Femur (tissue), 1 donor: ENCODE measurements around the gene DND1.
"Not testable (repeated sequence)": the region's sequence is repeated elsewhere in the genome, so short reads cannot be mapped to it uniquely, and the experiment has no call there.

ENCODE experiments used
- DNase-seq: peaks from one replicate; pipeline ENCODE4 v3.0.0-alpha.2; 2017

Gene DND1

DNA sequence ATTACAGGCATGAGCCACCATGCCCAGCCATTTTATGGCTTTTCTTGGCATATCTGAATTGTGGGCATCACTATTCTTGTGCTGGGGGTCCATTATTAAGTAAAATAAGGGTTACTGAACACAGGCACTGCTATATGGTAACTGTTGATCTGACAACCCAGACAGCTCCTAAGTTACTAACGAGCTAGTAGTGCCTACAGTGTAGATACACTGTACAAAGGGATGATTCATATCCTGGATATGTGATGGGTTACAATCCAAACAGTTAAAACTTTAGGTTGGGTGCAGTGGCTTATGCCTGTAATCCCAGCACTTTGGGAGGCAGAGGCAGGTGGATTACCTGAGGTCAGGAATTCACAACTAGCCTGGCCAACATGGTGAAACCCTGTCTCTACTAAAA, 44.7 kb downstream of the DND1 start:
- no peak for DNase-seq

DNA sequence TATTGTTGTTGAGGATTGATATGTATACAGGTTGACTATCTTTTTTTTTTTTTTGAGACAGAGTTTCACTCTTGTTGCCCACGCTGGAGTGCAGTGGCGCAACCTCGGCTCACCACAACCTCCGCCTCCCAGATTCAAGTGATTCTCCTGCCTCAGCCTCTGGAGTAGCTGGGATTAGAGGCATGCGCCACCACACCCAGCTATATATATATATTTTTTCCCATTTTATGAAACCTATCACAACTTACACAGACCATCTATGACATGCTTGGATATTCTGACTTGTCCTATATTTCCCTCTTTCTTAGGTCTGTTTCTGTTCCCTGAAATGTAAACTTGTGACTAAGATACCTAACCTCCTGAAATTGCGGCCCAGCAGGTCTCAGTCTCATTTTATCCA, 45.4 kb downstream of the DND1 start:
- DNase-seq = no peak

DNA sequence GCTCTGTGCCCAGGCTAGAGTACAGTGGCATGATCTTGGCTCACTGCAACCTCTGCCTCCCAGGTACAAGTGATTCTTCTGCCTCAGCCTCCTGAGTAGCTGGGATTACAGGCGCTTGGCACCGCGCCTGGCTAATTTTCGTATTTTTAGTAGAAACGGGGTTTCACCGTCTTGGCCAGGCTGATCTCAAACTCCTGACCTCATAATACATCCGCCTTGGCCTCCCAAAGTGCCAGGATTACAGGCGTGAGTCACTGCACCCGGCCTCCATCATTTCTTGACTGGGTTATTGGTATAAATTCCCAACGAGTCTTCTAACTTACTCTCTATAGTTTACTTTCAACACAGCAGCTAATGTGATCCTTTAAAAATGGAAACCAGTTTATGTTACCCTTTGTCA, 48.5 kb downstream of the DND1 start:
- DNase-seq = not testable (repeated sequence)

DNA sequence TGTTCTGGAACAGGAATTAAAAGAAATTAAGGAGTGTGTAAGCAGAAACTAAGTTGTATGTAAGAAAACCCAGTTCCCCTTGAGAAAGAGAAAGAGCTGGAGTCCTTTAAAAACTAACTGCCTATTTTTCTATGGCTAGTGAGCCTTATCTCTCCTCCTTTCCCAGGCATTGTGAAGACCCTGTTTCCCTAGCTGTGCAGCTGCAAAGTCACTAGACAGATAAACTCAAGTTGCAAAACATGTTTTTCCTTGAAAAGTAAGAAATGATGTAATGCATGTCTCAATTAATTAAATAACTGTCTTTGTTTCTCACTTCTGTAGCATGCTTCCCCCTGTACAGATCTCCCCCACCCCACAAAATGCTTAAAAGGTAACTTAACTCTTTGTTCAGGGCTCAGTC, 50.3 kb downstream of the DND1 start:
- not testable (repeated sequence) for DNase-seq

DNA sequence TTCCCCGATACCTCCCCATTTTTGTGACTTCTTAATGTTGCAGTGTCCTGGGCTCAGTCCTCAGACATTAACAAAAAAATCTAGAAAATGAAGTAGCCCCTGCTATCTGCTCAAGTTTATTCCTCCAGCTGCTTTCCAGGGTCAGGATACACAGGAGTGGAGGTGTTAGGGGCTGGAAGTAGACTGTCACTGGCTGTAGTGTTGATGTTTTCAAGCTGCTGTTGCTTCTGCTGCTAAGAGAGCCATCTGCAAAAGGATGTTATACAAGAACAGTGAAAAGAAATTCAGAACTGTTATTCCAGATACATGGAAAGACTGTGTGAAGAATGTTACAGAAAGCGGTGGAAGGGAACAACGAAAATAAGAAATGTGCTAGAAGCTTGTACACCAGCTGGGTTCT, 51.1 kb downstream of the DND1 start:
- no peak for DNase-seq
